HG02885 (cell line): ENCODE results near the gene IL2.

Experiments
- ATAC-seq: cut with Tn5 transposase; IDR thresholded peaks from one replicate; pipeline ENCODE4 v1.9.1; 2021; ENCODE audit warnings: mild to moderate bottlenecking; ENCODE audit not compliant: unreplicated experiment, poor library complexity

The IL2 gene

DNA sequence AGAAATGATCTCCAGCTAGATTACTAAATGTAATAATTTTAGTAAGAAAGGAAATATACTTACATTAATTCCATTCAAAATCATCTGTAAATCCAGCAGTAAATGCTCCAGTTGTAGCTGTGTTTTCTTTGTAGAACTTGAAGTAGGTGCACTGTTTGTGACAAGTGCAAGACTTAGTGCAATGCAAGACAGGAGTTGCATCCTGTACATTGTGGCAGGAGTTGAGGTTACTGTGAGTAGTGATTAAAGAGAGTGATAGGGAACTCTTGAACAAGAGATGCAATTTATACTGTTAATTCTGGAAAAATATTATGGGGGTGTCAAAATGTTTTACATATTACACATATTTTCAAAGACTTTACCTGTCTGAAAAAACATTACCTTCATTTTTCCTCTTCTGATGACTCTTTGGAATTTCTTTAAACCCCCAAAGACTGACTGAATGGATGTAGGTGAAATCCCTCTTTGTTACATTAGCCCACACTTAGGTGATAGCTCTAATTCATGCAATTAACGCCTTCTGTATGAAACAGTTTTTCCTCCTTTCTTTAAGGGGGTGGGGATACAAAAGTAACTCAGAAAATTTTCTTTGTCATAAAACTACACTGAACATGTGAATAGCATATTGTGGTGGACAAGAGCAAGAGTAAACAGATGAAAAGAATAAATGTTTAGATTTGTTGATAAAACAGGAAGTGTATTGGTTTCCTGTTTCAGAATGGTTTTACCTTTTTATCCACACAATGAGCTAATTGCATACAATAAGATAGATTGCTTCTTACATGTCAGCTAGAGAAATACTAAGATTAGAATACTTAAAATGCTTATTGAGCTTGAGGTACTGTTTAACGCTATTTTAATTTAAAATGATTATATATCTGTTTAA is at the start of gene IL2:
Gene IL2 (minus strand): TSS at position 495 of the 886 bp plus-strand sequence. CDS start 285 bp downstream, at position 210.
- ATAC-seq: no peak

DNA sequence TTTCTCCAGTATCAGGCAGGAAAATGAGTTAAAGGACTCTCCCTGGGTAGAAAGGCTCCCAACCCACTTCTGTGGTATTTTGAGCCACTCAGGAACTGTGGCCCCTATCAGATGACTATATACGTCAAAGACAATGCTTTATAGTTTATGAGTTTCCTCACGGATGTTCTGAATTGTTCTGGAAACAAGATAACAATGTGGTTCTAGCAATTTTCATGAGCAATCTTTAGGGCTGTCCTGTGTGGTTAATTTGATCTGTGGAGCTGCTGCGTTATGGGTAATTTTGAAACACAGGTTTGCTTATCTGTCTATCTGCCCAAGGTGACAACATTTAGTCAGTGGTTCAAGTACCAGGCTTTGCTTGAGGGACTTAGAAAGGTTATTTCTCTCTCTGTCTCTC is 46.7 kb upstream of the IL2 start:
- ATAC-seq: no peak

DNA sequence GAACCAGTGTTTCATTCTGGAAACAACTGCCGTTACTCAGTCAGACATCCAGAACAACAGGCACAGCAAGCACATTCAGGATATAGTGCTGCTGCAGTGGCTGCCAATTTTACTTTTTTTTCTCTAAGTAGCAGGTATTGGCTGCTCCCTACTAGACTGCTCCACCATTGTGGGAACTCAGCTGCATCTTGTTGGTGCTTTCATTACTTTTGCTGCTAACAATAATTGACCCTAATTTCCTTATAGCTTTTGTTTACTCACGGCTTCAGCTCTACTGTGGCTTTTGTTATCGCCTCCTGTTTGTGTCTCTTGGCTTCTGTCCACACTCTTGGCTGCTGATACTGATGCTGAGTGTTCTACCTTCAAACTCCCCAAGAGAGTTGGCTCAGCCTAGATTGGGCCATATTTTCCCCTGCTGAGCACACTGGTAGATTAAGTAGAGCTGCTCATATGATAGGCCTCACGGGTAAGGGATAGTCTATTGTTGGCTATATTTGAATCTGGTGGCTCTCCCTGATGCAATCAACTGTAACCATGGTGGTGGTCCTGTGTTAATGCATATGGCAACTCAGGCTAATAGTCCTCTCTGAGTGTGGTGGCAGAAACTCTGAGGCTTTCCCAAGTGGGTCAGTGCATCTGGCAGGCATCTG is 44.5 kb upstream of the IL2 start:
- no peak for ATAC-seq

DNA sequence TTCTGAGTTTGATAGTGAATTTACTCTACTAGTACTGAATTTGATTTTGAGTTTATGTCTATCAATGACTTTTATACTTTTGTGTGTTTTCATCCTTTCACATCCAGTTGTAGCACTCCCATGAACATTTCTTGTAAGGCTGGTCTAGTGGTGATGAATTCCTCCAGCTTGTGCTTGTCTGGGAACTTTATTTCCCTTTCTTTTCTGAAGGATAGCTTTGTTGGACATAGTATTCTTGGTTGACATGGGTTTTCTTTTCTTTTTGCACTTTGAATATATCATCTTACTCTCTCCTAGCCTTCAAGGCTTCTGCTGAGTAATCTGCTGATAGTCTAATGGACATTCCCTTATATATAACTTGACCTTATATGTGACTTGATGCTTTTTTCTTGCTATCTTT is 32.5 kb upstream of the IL2 start:
- ATAC-seq: no peak

DNA sequence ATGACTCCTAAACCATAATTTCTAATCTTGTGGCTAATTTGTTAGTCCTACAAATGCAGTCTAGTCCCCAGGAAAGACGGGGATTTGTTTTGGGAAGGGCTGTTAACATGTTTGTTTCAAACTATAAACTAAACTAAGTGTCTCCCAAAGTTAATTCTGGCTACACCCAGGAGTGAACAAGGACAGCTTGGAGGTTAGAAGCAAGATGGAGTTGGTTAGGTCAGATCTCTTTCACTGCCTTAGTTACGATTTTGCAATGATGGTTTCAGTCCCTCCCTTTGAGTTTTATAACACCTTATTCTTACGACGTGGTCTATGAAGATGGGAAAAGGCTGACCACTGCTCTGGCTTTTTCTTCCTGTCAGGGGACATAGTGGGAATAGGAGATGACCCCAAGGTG is 27.0 kb upstream of the IL2 start:
- no peak for ATAC-seq

DNA sequence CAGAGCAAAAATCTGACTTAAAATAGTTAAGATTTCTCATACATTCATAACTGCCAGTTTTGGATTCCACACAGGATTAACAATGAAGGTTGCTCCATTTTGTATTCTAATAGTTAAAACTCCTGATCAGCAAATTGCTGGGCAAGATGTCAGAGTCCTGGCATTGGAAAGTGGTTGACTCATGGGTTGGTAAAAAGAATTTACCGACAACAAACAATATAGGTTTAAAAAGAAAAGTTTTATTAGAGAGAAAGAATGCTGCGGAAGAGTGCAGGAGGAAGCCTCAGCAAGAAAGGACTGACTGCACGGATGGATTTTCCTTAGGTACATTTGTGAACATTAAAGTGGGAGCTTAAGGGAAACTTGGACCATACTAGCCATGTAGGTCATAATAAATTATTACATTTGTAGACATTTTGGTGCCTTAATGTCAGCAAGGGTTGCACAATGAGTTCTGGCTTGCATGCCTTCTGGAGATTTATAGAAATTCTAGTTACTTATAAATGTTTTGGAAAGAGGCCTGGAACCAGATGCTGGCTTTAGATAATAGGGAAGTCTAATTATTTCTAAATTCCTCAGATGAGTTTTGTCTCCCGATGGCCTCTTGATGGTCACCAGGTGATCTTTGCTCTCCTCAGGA is 25.4 kb upstream of the IL2 start:
- no peak for ATAC-seq

DNA sequence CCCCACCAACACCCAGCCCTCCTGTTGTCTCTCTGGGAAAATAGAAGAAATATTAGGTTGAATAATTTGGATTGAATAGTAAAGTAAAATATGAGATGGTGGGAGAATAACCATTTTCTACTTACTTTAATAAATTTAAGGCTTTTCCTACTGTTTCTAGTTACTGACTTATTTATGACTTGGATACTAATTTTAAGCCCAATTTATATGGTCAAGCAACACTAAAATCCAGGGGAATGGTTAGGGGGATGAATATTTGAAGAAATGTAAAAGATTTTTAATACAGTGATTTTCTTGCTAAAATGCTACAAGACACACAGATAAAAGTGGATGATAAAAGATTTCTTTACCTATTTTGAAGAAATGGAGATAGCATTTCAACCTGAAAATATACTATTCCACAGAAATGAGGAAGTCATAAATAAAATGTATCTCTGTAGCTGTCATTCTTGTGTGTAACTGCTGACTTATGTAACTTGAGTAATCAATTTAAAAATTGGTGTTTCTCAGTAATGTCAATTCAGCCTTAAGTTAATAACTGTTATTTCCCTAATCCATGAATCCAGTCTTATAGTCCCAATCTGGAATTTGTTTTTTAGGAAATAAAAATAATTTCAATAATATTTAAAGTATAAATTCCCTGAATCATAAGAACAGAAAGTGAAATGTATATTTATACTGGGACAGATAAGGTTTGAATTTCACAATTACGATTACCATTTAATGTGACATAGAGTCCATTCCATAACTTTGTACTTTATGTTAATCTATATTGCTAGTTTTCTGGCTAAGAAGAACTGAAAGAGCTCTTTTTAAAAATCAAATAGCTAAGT is 24.3 kb upstream of the IL2 start:
- no peak for ATAC-seq

DNA sequence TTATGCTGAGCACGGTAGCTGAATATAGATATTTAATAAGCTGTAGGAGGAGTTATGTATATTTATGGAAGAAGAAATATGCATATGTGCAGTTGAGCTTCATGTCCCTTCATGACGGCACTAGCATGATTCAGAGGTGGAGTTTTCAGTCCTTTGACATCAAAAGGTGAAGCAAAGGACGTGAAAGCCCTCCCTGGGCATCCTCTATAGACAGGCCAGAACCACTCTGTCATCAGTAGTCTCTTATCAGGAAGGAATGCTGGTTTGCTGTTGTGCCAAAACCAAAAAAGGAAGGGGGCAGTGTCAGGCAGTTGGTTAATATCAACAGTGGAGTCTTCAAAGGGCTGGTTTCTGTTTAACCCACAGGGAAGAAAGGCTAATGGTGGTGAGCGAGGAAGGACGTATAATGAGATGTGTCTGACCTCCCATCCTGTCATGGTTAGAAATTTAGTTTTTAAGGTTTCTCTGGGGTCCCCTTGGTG is 23.5 kb upstream of the IL2 start:
- ATAC-seq: no peak

DNA sequence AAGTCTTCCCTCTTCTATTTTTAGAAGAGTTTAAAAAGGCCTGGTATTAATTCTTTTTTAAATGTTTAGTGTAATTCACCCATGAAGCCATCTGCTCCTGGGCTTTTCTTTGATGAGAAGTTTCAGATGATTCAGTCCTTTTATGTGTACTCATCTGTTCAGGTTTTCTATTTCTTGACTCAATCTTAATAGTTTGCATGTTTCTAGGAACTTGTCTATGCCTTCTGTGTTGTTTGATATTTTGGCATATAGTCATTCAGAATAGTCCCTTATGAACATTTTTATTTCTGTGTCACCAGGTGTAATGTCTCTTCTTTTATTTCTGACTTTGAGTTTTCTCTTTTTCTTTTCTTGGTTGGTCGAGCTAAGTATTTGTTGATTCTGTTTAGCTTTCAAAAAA is 20.2 kb upstream of the IL2 start:
- ATAC-seq: no peak

DNA sequence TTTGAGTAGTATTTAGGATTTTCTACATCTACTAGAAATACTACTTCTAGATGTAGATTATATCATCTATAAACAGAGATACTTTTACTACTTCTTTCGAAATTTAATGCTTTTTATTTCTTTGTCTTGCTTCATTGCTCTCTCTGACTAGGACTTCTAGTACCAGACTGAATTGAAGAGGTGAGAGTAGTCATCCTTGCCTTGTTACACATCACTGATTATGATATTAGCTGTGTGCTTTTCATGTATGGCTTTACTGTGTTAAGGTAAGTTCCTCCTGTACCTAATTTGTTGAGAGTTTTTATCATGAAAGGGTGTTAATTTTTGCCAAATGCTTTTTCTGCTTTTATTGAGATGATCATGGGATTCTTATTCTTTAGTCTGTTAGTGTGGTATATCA is 19.6 kb upstream of the IL2 start:
- ATAC-seq: no peak

DNA sequence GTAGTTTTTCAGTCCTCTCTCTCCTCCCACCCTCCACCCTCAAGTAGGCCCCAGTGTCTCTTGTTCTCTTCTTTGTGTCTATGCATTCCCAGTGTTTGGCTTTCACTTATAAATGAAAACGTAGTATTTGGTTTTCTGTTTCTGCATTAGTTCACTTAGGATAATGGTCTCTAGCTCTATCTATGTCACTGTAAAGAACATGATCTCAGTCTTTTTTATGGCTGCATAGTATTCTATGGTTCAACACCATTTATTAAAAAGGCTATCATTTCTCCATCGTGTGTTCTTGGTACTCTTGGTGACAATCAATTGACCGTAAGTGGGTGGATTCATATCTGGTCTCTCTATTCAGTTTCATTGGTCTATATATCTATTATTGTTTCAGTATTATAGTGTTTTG is 18.7 kb upstream of the IL2 start:
- no peak for ATAC-seq

DNA sequence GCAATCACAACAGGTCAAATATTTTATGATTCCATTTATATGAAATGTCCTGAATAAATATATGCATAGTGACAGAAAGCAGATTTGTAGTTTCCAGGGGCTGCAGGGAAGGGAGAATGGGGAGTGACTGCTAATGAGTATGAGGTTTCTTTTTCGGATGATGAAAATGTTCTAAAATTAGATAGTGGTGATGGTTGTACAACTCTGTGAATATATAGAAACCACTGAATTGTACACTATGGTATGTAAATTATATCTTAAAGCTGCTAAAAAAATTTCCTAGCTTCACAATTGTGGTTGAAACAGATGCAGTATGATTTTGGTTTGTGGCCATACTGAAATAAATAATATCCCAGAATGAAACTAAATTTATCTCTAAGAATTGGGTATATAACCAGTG is 12.9 kb upstream of the IL2 start:
- ATAC-seq: no peak

DNA sequence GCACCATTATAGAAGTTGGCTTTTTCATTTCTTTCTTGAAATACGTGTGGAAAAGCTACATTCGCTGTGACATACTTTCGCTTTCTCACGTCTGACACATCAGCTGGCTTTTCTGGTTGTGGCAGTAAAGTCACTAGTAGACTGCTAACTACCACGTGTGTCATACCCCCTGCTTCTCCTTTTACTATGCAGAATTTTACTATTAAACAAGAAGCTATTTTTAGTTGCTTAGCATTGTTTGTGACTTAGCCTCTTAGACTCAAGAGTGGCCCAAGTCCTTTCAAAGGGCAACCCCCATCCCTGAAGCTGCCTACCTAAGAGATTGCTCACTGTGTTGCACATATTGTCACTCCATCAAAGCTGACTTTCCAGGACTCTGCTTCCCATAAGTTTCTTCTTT is 2.1 kb upstream of the IL2 start:
- peak; percentile 92 for ATAC-seq

DNA sequence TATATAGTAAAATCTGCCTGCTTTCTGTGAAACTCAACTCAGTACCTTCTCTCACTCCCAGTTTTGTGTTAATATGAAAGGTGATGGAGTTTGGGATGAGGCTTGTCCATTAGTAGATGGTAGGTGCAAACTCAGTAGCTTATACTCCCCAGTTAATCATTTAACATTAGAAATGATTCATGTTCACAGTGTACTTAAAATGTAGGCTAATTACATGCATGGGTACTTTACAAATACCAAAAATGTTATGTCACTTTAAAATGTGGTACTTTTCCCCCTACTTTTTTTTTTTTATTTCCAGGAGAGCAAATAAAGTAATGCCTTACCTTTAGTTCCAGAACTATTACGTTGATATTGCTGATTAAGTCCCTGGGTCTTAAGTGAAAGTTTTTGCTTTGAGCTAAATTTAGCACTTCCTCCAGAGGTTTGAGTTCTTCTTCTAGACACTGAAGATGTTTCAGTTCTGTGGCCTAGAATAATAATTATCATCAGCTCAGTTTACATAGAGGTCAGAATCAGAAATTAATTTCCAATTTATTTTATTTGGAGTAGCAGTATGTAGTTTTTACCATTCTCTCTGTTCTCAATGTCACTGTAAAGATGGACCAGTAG is 3.0 kb downstream of the IL2 start:
- no peak for ATAC-seq

DNA sequence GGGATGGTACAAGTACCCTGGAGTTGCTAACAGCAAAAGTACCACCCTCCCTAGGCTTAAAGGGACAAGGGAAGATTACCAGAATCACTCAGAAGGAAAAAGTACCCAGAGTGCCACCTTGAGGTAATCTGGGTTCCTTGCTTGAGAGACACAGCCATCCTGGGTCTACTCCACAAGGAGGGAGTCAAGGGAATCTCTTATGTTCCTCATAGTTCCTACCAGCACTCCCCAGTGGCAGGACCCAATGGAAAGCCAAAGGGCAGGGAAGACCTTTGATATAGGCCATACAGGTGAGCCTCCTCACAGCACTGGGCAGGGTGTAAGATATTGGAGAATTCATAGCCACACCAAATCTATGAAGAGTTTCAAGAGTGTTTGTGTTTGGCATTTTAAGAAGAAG is 5.7 kb downstream of the IL2 start:
- ATAC-seq: no peak

DNA sequence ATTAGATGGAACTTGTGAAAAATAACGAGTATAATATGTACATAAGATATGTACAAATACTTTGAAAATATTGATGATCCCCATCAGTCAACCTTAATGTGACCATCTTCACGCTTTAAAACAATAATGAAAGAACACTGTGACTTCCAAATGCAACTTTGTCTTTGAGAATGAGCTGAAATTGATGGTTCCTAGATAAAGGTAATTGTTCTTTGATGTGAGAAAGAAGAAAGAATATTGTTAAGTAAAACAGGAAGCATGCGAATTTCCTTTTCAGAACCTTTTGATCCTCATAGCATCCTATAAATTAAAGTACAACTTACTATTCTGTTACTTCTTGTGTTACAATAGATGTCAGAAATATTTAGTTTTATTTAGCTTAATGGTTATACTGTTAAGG is 22.2 kb downstream of the IL2 start:
- ATAC-seq: no peak

DNA sequence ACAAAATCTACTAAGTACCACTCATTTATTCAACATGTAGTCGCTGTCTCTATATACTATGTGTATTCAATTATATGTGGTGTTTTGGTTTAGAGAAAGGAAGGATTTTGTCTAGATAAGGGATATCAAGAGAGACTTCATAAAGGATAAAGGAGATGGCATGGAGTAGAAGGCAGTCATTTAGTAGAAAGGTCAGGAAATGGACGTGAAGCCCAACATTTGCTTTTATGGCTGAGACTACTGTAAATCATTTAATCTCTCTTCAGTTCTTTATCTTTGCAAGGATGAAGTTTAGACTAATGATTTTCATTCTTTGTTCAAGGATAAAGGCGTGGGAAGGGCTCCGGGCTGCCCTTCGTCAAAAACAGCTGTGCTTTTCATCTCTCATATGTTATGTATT is 25.2 kb downstream of the IL2 start:
- no peak for ATAC-seq

DNA sequence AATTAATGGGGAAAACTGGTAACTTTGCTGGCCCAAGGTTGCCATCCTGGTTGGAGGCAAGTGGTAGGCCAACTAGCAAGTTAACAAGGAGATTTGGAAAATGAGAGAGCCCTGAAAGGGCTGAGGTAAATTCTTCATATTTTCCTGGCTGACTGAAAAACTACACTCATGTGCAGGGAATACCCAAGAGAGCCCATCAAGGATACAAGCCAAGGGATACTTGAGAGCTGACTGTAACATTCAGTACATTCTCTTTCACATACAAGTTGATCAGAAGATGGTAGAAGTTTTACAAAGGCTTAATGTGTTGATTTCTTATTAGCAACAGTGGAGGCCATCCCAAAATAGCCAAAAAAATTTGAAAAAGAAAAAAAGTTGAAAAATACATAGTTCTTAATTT is 33.3 kb downstream of the IL2 start:
- no peak for ATAC-seq

DNA sequence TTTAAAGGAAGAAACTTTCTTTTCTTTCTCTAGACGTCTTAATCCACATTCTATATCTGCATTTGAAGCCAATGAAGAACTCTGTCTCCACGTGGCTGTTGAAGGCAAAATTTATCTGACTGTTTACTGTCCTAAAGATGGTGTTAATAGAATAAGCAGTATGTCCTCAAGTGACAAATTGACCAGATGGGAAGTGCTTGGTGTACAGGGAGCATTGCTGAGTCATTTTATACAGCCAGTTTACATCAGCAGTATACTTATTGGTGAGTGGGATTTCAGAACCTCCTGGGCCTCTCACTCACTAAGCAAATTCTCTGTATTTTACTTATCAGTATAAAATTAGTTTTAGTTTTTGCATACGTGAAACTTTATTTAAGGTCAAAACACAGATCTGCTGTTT is 44.0 kb downstream of the IL2 start:
- peak; percentile 69 for ATAC-seq

DNA sequence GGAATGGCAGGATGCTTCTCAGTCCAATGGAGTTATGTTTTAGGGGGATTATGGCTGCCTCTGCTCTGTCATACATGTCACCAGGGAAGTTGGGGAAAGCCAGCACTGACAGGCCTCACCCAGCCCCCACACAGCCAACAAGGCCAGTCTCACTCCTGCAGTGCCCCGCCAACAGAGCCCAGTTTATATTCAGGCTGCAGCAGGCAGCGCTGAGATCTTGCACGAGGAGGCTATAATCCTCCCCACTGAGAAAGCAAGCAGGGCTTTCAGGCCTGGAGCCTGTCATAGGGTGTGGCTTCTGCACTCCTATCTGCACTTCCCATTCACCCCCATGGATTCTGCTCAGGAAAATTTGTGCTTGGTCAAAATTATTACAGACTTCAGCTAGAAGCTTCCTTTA is 52.7 kb downstream of the IL2 start:
- no peak for ATAC-seq
